Endothelial cell of coronary artery (primary cell): ENCODE results near the gene PPP4R2. TPM values are rescaled to one million over a fixed set of nuclear protein-coding genes. Genes with fewer than 3 reads are reported as not detected.

Experiments
- total RNA-seq: library from RNA; depleted of rRNA; stranded (reverse); fragments of >200 nt; gene quantifications from 2 replicates; pipeline ENCODE4 v1.2.3, GENCODE V29; 2014

Gene PPP4R2
- total RNA-seq: 66.3 and 72.5 TPM in 2 replicates

GRCh38 chr3:72996473-72997333 lies at the start of gene PPP4R2:
PPP4R2 (plus strand) TSS chr3:72996811; CDS start chr3:72997038, 227 bp downstream.

DNA sequence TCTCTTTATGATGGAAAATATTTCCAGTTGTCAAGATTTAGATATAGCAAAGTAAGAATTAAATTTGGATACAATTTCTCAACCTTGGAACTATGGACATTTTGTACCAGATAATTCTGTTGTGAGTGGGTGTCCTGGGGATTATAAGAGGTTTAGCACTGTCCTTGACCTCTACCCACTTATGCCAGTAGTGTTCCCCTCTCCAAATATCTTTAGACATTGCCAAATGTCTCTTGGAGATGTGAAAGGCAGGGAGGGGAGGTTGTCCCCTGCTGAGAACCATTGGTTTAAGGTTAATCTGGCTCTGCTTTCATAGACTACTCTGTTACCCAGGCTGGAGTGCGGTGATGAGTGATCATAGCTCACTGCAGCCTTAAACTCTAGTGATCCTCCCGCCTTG lies 64.8 kb downstream of the PPP4R2 start, which contains the start of gene EBLN2:
TSS of gene EBLN2 (plus strand) at position 244 of the 400 bp plus-strand sequence. CDS start 423 bp downstream, outside the sequence.

Other genes with a start within 250 kb of the PPP4R2 start
- gene SHQ1, start 148.4 kb upstream of the PPP4R2 start, total RNA-seq: 19.8 and 19.9 TPM in 2 replicates
- gene GXYLT2, start 108.8 kb upstream of the PPP4R2 start, total RNA-seq: 0.54 and 1.7 TPM in 2 replicates
- 4.4 and 7.2 TPM in 2 replicates for gene EBLN2, start 64.8 kb downstream of the PPP4R2 start, total RNA-seq